ENCODE measurements around the gene ATXN8OS. TPM values are rescaled to one million over a fixed set of nuclear protein-coding genes. Genes with fewer than 3 reads are reported as not detected.

The ATXN8OS gene
- total and polyA plus RNA-seq, 2 experiments from 2014 or later = 0.23 TPM; not detected in 1

- no peaks in the 10 kb centered on the region for H3K9me3 ChIP-seq (ENCODE audit: low read depth)
- DNase-seq (ENCODE audit: low spot score) = no peak
- H3K79me2 ChIP-seq = no peaks in the 10 kb centered on the region
- WGBS (ENCODE audit: low lambda C conversion rate, missing lambda C conversion rate) = 40% methylated on average over 5 of the region's 5 CpGs
- H3K4me1 ChIP-seq (ENCODE audit: insufficient read depth) = no peaks in the 10 kb centered on the region
- H2AFZ ChIP-seq = no peak overlapping the region
- H3K4me3 ChIP-seq = no peak overlapping the region
- TF ChIP-seq EZH2phosphoT487 (IDR thresholded peaks at IDR 0.05; ENCODE audit: low read depth, severe bottlenecking, unreplicated experiment) (no peak), EZH2 (IDR thresholded peaks at IDR 0.05; ENCODE audit: borderline replicate concordance) (no peak), CTCF (IDR thresholded peaks at IDR 0.05; ENCODE audit: poor library complexity) (no peak)
- H3K9me2 ChIP-seq (replicated peaks; ENCODE audit: insufficient read depth) = no peaks in the 10 kb centered on the region
- H3K4me2 ChIP-seq = no peak overlapping the region
- H3K36me3 ChIP-seq (replicated peaks; ENCODE audit: insufficient read depth, low read depth) = no peaks in the 10 kb centered on the region
- H3K27ac ChIP-seq = no peak overlapping the region
- no peaks in the 10 kb centered on the region for H4K20me1 ChIP-seq (ENCODE audit: insufficient read depth, poor library complexity, severe bottlenecking)
- no peaks in the 10 kb centered on the region for H3K27me3 ChIP-seq
Observed at GRCh38 chr13:70162141-70162540, 54.5 kb downstream of the ATXN8OS start.

- H3K9me2 ChIP-seq (replicated peaks; ENCODE audit: insufficient read depth) = no peaks in the 10 kb centered on the region
- WGBS (ENCODE audit: low lambda C conversion rate, missing lambda C conversion rate) = 77% methylated on average over 5 of the region's 5 CpGs
- H2AFZ ChIP-seq = no peak overlapping the region
- H3K4me1 ChIP-seq (ENCODE audit: insufficient read depth) = no peaks in the 10 kb centered on the region
- H3K9me3 ChIP-seq (ENCODE audit: low read depth) = no peaks in the 10 kb centered on the region
- no peaks in the 10 kb centered on the region for H3K36me3 ChIP-seq (replicated peaks; ENCODE audit: insufficient read depth, low read depth)
- no peaks in the 10 kb centered on the region for H3K27me3 ChIP-seq
- H3K4me3 ChIP-seq = no peak overlapping the region
- no peaks in the 10 kb centered on the region for H3K79me2 ChIP-seq
- no peak for DNase-seq (ENCODE audit: low spot score)
- no peak overlapping the region for H3K4me2 ChIP-seq
- no peak for TF ChIP-seq EZH2phosphoT487 (IDR thresholded peaks at IDR 0.05; ENCODE audit: low read depth, severe bottlenecking, unreplicated experiment)
- TF ChIP-seq CTCF (IDR thresholded peaks at IDR 0.05; ENCODE audit: poor library complexity) = no peak
- no peak for TF ChIP-seq EZH2 (IDR thresholded peaks at IDR 0.05; ENCODE audit: borderline replicate concordance)
- H3K27ac ChIP-seq = no peak overlapping the region
- no peaks in the 10 kb centered on the region for H4K20me1 ChIP-seq (ENCODE audit: insufficient read depth, poor library complexity, severe bottlenecking)
Observed at GRCh38 chr13:70170689-70171088, 63.1 kb downstream of the ATXN8OS start.

GRCh38 chr13:70171151-70171550 is 63.5 kb downstream of the ATXN8OS start:
- WGBS (ENCODE audit: low lambda C conversion rate, missing lambda C conversion rate) = 73% methylated on average over 3 of the region's 3 CpGs
- no peaks in the 10 kb centered on the region for H3K27me3 ChIP-seq
- no peaks in the 10 kb centered on the region for H3K4me1 ChIP-seq (ENCODE audit: insufficient read depth)
- no peak overlapping the region for H3K27ac ChIP-seq
- no peaks in the 10 kb centered on the region for H3K9me3 ChIP-seq (ENCODE audit: low read depth)
- no peaks in the 10 kb centered on the region for H3K9me2 ChIP-seq (replicated peaks; ENCODE audit: insufficient read depth)
- no peaks in the 10 kb centered on the region for H4K20me1 ChIP-seq (ENCODE audit: insufficient read depth, poor library complexity, severe bottlenecking)
- no peak overlapping the region for H3K4me2 ChIP-seq
- DNase-seq (ENCODE audit: low spot score) = no peak
- no peaks in the 10 kb centered on the region for H3K79me2 ChIP-seq
- no peak overlapping the region for H2AFZ ChIP-seq
- no peak overlapping the region for H3K4me3 ChIP-seq
- no peaks in the 10 kb centered on the region for H3K36me3 ChIP-seq (replicated peaks; ENCODE audit: insufficient read depth, low read depth)
- TF ChIP-seq CTCF (IDR thresholded peaks at IDR 0.05; ENCODE audit: poor library complexity) (no peak), EZH2phosphoT487 (IDR thresholded peaks at IDR 0.05; ENCODE audit: low read depth, severe bottlenecking, unreplicated experiment) (no peak), EZH2 (IDR thresholded peaks at IDR 0.05; ENCODE audit: borderline replicate concordance) (no peak)
